Right cardiac atrium (tissue), 5 donors: ENCODE results near the gene CLDN24. TPM values are rescaled to one million over a fixed set of nuclear protein-coding genes. Genes with fewer than 3 reads are reported as not detected.

ENCODE experiments used
- ATAC-seq, 2 donors: fragments of 200-7000 bp; cut with Tn5 transposase; one replicate each; pipeline versions ENCODE4 v1.8.0 to v1.9.1; 2020; ENCODE audit warnings: moderate library complexity in 2 of 2, mild to moderate bottlenecking in 1 of 2
- DNase-seq, 3 donors: peaks; one replicate each; pipeline ENCODE4 v3.0.0-alpha.2; 2020
- H3K27ac ChIP-seq: one replicate; pipeline ENCODE4 v1.5.1; 2013; ENCODE audit warnings: mild to moderate bottlenecking, low read length, control low read depth, moderate library complexity
- H3K27me3 ChIP-seq: one replicate; pipeline ENCODE4 v1.6.1; 2013; ENCODE audit not compliant: control insufficient read depth, insufficient read depth
- H3K4me1 ChIP-seq: one replicate; pipeline ENCODE4 v1.6.1; 2013; ENCODE audit warnings: low read length; ENCODE audit not compliant: control insufficient read depth, insufficient read depth
- H3K4me3 ChIP-seq: one replicate; pipeline ENCODE4 v1.5.1; 2013; ENCODE audit warnings: low read length, control low read depth
- H3K9me3 ChIP-seq: one replicate; pipeline ENCODE4 v1.6.1; 2013; ENCODE audit warnings: low read length; ENCODE audit not compliant: control insufficient read depth
- WGBS: extraction: QIAGEN DNeasy Blood & Tissue Kit; methylation state at CpG from one replicate; pipeline ENCODE4 v1.1.7; 2013; 5-methylcytosine and 5-hydroxymethylcytosine counted together
- intact Hi-C, 4 donors: fragments of 100-400 bp; cut with DNase I; formaldehyde crosslinking; loops; one replicate each; pipeline versions ENCODE4 v1.11.0 to v1.14.0; 2022 to 2023
- polyA plus RNA-seq: library from polyadenylated mRNA; stranded (reverse); fragments of 200-250 nt; gene quantifications from one replicate; pipeline ENCODE4 v1.2.3, GENCODE V29; 2013
- total RNA-seq, 4 donors: library from RNA; stranded (reverse); fragmentation: NEBNext Ultra II Directional; extraction: Animal tissue kit (Norgen Biotek cat#: 25700); gene quantifications; one replicate each; pipeline ENCODE4 v1.2.1, GENCODE V29; 2021
- donor health status: healthy with polysubstance abuse.
- donor health status: DM: no; HTN: yes; CAD: no.
- donor health status: DM: no; HTN: no; CAD: no.
- donor health status: DM: no; HTN: yes; CAD: no; lungs with severe emphysema.
- donor health status: DM: yes; HTN: yes; CAD: no.

The CLDN24 gene
- total and polyA plus RNA-seq, 5 donors = not detected

- Histone ChIP-seq H3K27me3 (no peaks in the 10 kb centered on the region), H3K4me1 (no peaks in the 10 kb centered on the region), H3K9me3 (no peaks in the 10 kb centered on the region), H3K4me3 (no peak overlapping the region), H3K27ac (no peak overlapping the region)
- intact Hi-C loops = no loop called here
- ATAC-seq (no peak), DNase-seq (no peak)
- WGBS = 1% methylated on average over 1 of the region's 1 CpG
These were observed 46.1 kb downstream of the CLDN24 start for GRCh38 chr4:183276106-183276505.

DNA sequence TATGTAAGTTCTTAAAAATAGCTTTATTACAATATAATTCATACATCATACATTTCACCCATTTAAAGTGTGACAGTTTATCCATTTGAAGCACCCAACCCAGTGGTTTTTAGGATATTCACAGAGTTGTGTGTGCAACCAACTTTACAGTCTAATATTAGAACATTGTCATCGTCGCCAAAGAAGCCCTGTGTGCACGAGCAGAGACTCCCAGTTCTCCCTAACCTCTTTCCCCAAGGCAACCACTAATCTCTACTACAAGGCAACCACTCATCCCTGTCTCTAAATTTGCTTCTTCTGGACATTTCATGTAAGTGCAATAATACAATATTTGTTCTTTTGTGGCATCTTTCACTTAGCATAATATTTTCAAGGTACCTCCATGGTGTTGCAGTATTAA lies 49.8 kb downstream of the CLDN24 start:
- no peak for ATAC-seq
- Histone ChIP-seq H3K27me3 (no peaks in the 10 kb centered on the region), H3K4me1 (no peaks in the 10 kb centered on the region), H3K4me3 (no peak overlapping the region), H3K27ac (no peak overlapping the region), H3K9me3 (no peaks in the 10 kb centered on the region)
- no peak for DNase-seq
- 66% methylated on average over 3 of the region's 3 CpGs for WGBS
- intact Hi-C loops = no loop called here

Other genes with a start within 250 kb of the CLDN24 start
- 10 to 100 TPM; 30.6 to 39.2 (median 33.9) TPM for gene WWC2, start 223.2 kb downstream of the CLDN24 start, total RNA-seq
- gene WWC2, start 223.2 kb downstream of the CLDN24 start, polyA plus RNA-seq = 7.3 TPM
- gene CLDN22, start 2.1 kb downstream of the CLDN24 start, total RNA-seq = not detected
- gene CLDN22, start 2.1 kb downstream of the CLDN24 start, polyA plus RNA-seq = 0.02 TPM
- gene CDKN2AIP, start 122.2 kb upstream of the CLDN24 start, total RNA-seq = 10 to 100 TPM; 10.1 to 13.1 (median 11.5) TPM
- gene CDKN2AIP, start 122.2 kb upstream of the CLDN24 start, polyA plus RNA-seq = 8.7 TPM
- 10 to 100 TPM in 1 of 4 donors, 1 to 10 TPM in 3; 5.4 to 10.5 (median 7.2) TPM for gene ING2, start 182.6 kb upstream of the CLDN24 start, total RNA-seq
- gene ING2, start 182.6 kb upstream of the CLDN24 start, polyA plus RNA-seq = 10.1 TPM